ENCODE data around the gene SPDYE6.
"Not testable (repeated sequence)": the region's sequence is repeated elsewhere in the genome, so short reads cannot be mapped to it uniquely, and the experiment has no call there.

Gene SPDYE6

GRCh38 chr7:102303669-102304422 lies 52.4 kb downstream of the SPDYE6 start:
- Histone ChIP-seq H3K79me2 (ENCODE audit: insufficient read depth, low read length) (peaks cover 62% of the 10 kb centered on the region), H3K4me3 (ENCODE audit: insufficient read depth, low read length, poor library complexity, severe bottlenecking) (peak overlapping the region; percentile 10), H4K20me1 (ENCODE audit: low read depth, low read length) (no peaks in the 10 kb centered on the region), H3K9ac (ENCODE audit: low read length) (peak overlapping the region; percentile 57), H2AFZ (ENCODE audit: low read depth, low read length, severe bottlenecking) (no peak overlapping the region), H3K36me3 (ENCODE audit: low read length) (peaks cover 19% of the 10 kb centered on the region), H3K9me2 (replicated peaks; ENCODE audit: insufficient read depth, low read length) (no peaks in the 10 kb centered on the region), H3K9me3 (ENCODE audit: insufficient read depth, low read length) (no peaks in the 10 kb centered on the region), H3K4me2 (ENCODE audit: low read depth, low read length, poor library complexity, severe bottlenecking) (peak overlapping the region; percentile 63), H3F3A (ENCODE audit: insufficient read depth) (peaks cover 69% of the 10 kb centered on the region), H3K27ac (ENCODE audit: low read depth, low read length) (peak overlapping the region; percentile 96), H3K27me3 (ENCODE audit: low read length) (no peaks in the 10 kb centered on the region)
- TF ChIP-seq CTCF (IDR thresholded peaks at IDR 0.05; ENCODE audit: insufficient read depth, low read length, poor library complexity, severe bottlenecking) (no peak), EZH2phosphoT487 (conservative IDR thresholded peaks at IDR 0.05; ENCODE audit: low read length) (no peak)

GRCh38 chr7:102302025-102302424 lies 54.2 kb downstream of the SPDYE6 start:
- H3K27me3 ChIP-seq (ENCODE audit: low read length) = no peaks in the 10 kb centered on the region
- peaks cover 77% of the 10 kb centered on the region for H3F3A ChIP-seq (ENCODE audit: insufficient read depth)
- no peaks in the 10 kb centered on the region for H3K9me2 ChIP-seq (replicated peaks; ENCODE audit: insufficient read depth, low read length)
- no peak overlapping the region for H2AFZ ChIP-seq (ENCODE audit: low read depth, low read length, severe bottlenecking)
- peaks cover 6% of the 10 kb centered on the region; the same call in 1 of the 2 replicates for H4K20me1 ChIP-seq (ENCODE audit: low read depth, low read length)
- peaks cover 5% of the 10 kb centered on the region; the same call in 1 of the 2 replicates for H3K36me3 ChIP-seq (ENCODE audit: low read length)
- H3K27ac ChIP-seq (ENCODE audit: low read depth, low read length) = peak overlapping the region; percentile 96
- H3K9ac ChIP-seq (ENCODE audit: low read length) = peak overlapping the region; percentile 19; the same call in 1 of the 2 replicates
- peaks cover 61% of the 10 kb centered on the region for H3K79me2 ChIP-seq (ENCODE audit: insufficient read depth, low read length)
- TF ChIP-seq EZH2phosphoT487 (conservative IDR thresholded peaks at IDR 0.05; ENCODE audit: low read length) (no peak), CTCF (IDR thresholded peaks at IDR 0.05; ENCODE audit: insufficient read depth, low read length, poor library complexity, severe bottlenecking) (no peak)
- peak overlapping the region; percentile 63 for H3K4me2 ChIP-seq (ENCODE audit: low read depth, low read length, poor library complexity, severe bottlenecking)
- no peaks in the 10 kb centered on the region for H3K9me3 ChIP-seq (ENCODE audit: insufficient read depth, low read length)
- H3K4me3 ChIP-seq (ENCODE audit: insufficient read depth, low read length, poor library complexity, severe bottlenecking) = no peak overlapping the region

- not testable (repeated sequence) for H3K27me3 ChIP-seq (ENCODE audit: low read length); H3K9me2 ChIP-seq (replicated peaks; ENCODE audit: insufficient read depth, low read length); H4K20me1 ChIP-seq (ENCODE audit: low read depth, low read length); H3K9me3 ChIP-seq (ENCODE audit: insufficient read depth, low read length); H2AFZ ChIP-seq (ENCODE audit: low read depth, low read length, severe bottlenecking); H3K4me3 ChIP-seq (ENCODE audit: insufficient read depth, low read length, poor library complexity, severe bottlenecking); H3K36me3 ChIP-seq (ENCODE audit: low read length)
- peaks cover 67% of the 10 kb centered on the region for H3K79me2 ChIP-seq (ENCODE audit: insufficient read depth, low read length)
- peak overlapping the region; percentile 96 for H3K27ac ChIP-seq (ENCODE audit: low read depth, low read length)
- 0 out of 2 replicates have a peak overlapping the region, but pooled peaks have one; percentile 19 for H3K9ac ChIP-seq (ENCODE audit: low read length)
- H3F3A ChIP-seq (ENCODE audit: insufficient read depth) = peaks cover 79% of the 10 kb centered on the region
- H3K4me2 ChIP-seq (ENCODE audit: low read depth, low read length, poor library complexity, severe bottlenecking) = peak overlapping the region; percentile 63
Measured at GRCh38 chr7:102301367-102301766, 54.9 kb downstream of the SPDYE6 start.

GRCh38 chr7:102300643-102301221 lies 55.5 kb downstream of the SPDYE6 start:
- Histone ChIP-seq H3F3A (ENCODE audit: insufficient read depth) (peaks cover 78% of the 10 kb centered on the region), H3K9me2 (replicated peaks; ENCODE audit: insufficient read depth, low read length) (no peaks in the 10 kb centered on the region), H3K79me2 (ENCODE audit: insufficient read depth, low read length) (peaks cover 74% of the 10 kb centered on the region), H3K36me3 (ENCODE audit: low read length) (peaks cover 5% of the 10 kb centered on the region; the same call in 1 of the 2 replicates), H3K27me3 (ENCODE audit: low read length) (no peaks in the 10 kb centered on the region), H2AFZ (ENCODE audit: low read depth, low read length, severe bottlenecking) (no peak overlapping the region), H3K4me2 (ENCODE audit: low read depth, low read length, poor library complexity, severe bottlenecking) (peak overlapping the region; percentile 63), H3K9ac (ENCODE audit: low read length) (no peak overlapping the region), H3K4me3 (ENCODE audit: insufficient read depth, low read length, poor library complexity, severe bottlenecking) (no peak overlapping the region), H3K27ac (ENCODE audit: low read depth, low read length) (0 out of 2 replicates have a peak overlapping the region, but pooled peaks have one; percentile 96), H3K9me3 (ENCODE audit: insufficient read depth, low read length) (no peaks in the 10 kb centered on the region), H4K20me1 (ENCODE audit: low read depth, low read length) (peaks cover 9% of the 10 kb centered on the region; the same call in 1 of the 2 replicates)
- TF ChIP-seq EZH2phosphoT487 (conservative IDR thresholded peaks at IDR 0.05; ENCODE audit: low read length) (no peak), CTCF (IDR thresholded peaks at IDR 0.05; ENCODE audit: insufficient read depth, low read length, poor library complexity, severe bottlenecking) (no peak)

All from SU-DHL-6 (cell line).